HFFc6 (cell line): ENCODE data around the gene GRIK1. TPM values are rescaled to one million over a fixed set of nuclear protein-coding genes. Genes with fewer than 3 reads are reported as not detected.

ENCODE experiments used
- DNase-seq: peaks from one replicate; pipeline ENCODE4 v3.0.0-alpha.2; 2018
- H3K27ac Mint-ChIP-seq: 2 replicates; pipeline ENCODE4 v1.8.0; 2020; ENCODE audit warnings: mild to moderate bottlenecking, mixed read lengths
- H3K27me3 Mint-ChIP-seq: 2 replicates; pipeline ENCODE4 v1.8.0; 2021; ENCODE audit warnings: mild to moderate bottlenecking, moderate library complexity, mixed read lengths; ENCODE audit not compliant: insufficient read depth
- H3K36me3 Mint-ChIP-seq: 2 replicates; pipeline ENCODE4 v1.8.0; 2021; ENCODE audit warnings: low read depth, mixed read lengths
- H3K4me1 Mint-ChIP-seq: 2 replicates; pipeline ENCODE4 v1.8.0; 2020; ENCODE audit warnings: low read depth, mixed read lengths
- H3K4me3 Mint-ChIP-seq: 2 replicates; pipeline ENCODE4 v1.8.0; 2020; ENCODE audit warnings: mild to moderate bottlenecking, moderate library complexity, mixed read lengths
- H3K9me3 Mint-ChIP-seq: 2 replicates; pipeline ENCODE4 v1.8.0; 2020; ENCODE audit warnings: mild to moderate bottlenecking, mixed read lengths
- total RNA-seq, 6 experiments: library from RNA; stranded (reverse); fragmentation: NEBNext Ultra II Directional; extraction: Animal tissue kit (Norgen Biotek cat#: 25700); gene quantifications; 2 replicates in 1 of 6; 3 replicates in 5 of 6; pipeline ENCODE4 v1.2.3, GENCODE V29; 2021
- TF ChIP-seq, protein P1 (sequence below): fragments of 200-600 bp; sonication (generic); IDR thresholded peaks from 2 replicates; pipeline ENCODE4 v1.5.0; 2021; ENCODE audit warnings: antibody characterized with exemption, mild to moderate bottlenecking

Gene GRIK1
- total RNA-seq, 6 experiments from 2014 or later = not detected

DNA sequence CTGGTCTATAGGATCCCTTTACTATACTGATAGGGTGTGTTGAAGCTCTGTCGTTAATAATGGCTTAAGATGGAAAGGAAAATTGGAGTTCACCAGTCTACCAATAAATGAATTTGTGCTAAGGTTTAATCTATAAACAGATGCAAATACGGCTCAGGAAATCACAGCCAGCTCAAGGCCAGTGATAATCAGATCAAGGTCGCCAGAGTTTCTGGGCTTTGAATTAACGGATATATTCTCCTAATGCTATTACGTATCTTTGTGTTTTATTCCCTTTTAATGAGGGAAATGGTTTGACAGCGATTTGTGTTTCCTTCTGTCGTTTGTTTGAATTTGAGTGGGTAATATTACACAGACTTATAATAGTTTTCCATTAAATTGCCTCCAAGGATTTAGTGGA is 361.5 kb downstream of the GRIK1 start:
- H3K27me3 Mint-ChIP-seq = no peaks in the 10 kb centered on the region
- no peaks in the 10 kb centered on the region for H3K9me3 Mint-ChIP-seq
- H3K27ac Mint-ChIP-seq = no peak overlapping the region
- H3K36me3 Mint-ChIP-seq = no peaks in the 10 kb centered on the region
- DNase-seq = no peak
- H3K4me1 Mint-ChIP-seq = no peaks in the 10 kb centered on the region
- TF ChIP-seq, protein P1, sequence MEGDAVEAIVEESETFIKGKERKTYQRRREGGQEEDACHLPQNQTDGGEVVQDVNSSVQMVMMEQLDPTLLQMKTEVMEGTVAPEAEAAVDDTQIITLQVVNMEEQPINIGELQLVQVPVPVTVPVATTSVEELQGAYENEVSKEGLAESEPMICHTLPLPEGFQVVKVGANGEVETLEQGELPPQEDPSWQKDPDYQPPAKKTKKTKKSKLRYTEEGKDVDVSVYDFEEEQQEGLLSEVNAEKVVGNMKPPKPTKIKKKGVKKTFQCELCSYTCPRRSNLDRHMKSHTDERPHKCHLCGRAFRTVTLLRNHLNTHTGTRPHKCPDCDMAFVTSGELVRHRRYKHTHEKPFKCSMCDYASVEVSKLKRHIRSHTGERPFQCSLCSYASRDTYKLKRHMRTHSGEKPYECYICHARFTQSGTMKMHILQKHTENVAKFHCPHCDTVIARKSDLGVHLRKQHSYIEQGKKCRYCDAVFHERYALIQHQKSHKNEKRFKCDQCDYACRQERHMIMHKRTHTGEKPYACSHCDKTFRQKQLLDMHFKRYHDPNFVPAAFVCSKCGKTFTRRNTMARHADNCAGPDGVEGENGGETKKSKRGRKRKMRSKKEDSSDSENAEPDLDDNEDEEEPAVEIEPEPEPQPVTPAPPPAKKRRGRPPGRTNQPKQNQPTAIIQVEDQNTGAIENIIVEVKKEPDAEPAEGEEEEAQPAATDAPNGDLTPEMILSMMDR = no peak
- no peak overlapping the region for H3K4me3 Mint-ChIP-seq

DNA sequence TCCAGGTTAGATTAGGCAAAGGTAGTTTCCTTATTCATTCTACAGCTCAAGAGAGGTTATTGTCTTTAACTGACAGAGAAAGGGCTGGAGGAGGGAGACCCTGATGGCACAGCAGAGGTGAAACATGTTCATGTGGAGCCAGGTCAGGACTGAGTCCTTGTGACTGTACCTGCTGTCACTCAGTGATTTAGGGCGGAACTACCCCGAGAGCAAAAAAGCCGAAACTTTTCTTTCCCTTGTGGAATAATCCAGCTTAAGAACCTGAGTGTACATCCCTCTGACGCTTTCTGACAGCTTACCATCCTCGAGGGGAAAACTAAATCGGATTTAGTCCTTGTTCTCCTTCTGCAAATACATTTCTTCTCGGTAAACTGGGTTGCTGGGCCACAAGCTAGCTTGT is 367.8 kb downstream of the GRIK1 start:
- no peak for DNase-seq
- no peaks in the 10 kb centered on the region for H3K27me3 Mint-ChIP-seq
- TF ChIP-seq, protein P1 = no peak
- H3K36me3 Mint-ChIP-seq = no peaks in the 10 kb centered on the region
- H3K4me1 Mint-ChIP-seq = no peaks in the 10 kb centered on the region
- no peak overlapping the region for H3K4me3 Mint-ChIP-seq
- no peak overlapping the region for H3K27ac Mint-ChIP-seq
- H3K9me3 Mint-ChIP-seq = no peaks in the 10 kb centered on the region

DNA sequence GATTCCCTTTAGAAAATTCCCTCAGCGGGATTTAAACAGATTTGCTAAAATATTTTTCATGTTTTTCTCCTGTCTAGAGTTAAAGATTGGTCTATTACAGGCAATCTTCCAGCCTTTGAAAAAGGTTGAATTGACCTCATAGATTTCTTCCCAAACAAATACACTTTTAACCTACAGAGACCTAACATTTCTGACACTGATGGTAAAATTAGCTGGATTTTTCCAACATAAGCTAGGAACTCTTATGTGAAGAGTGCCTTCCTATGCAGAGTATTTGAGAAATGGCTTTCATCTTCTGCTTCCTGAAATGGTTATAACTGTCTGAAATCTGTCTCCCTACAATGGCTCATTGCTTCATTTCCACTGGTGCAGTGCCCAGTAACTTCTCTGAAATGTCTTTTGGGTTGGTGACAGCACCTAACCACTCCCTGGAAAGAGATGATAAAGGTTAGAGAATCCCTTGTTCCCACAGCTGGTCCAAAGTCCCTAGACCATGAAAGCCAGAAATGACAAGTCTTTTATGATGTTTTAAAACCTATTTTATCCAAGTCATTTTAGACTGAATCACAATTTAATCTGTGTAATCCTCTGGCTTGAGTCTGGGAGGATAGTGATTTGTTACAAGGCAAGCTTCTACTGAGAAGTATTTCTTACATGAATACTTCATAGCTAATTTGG is 371.6 kb downstream of the GRIK1 start:
- TF ChIP-seq, protein P1 = no peak
- DNase-seq = no peak
- no peaks in the 10 kb centered on the region for H3K4me1 Mint-ChIP-seq
- H3K4me3 Mint-ChIP-seq = no peak overlapping the region
- H3K36me3 Mint-ChIP-seq = no peaks in the 10 kb centered on the region
- no peaks in the 10 kb centered on the region for H3K9me3 Mint-ChIP-seq
- H3K27ac Mint-ChIP-seq = no peak overlapping the region
- no peaks in the 10 kb centered on the region for H3K27me3 Mint-ChIP-seq

DNA sequence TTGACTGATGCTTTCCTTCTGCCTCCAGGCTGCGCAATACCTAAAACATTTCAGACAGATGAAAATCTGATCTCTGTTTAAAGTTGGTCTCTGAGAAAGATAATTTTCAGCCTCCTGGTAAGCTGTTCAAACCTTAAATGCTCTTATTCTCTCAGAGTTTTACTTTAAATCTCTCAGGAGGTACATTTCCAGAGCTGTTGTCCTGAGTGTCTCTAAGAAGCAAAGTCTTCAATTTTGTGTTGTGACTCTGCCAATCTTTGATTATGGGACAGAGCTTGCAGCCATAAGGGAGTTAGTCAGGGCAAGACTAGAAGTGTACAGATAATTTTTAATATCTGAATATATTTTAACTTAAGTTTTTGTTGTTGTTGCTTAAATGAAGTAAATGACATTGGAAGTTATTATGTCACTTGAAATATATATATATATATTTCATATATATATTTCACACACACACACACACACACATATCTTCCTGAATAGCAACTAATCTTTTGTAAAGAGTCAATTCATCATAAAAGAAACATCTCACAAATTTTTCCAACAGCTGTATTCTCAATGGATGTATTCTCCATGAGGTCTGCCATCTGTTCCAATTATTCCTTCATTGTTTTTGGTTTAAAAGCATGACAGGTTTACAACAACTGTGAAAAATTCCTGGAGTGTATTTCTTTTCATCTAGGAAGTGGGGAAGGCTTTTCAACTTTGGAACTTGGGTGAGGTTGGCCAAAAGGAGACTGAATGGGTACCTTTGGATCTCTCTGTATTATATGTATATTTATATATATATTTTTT is 381.7 kb downstream of the GRIK1 start:
- no peak overlapping the region for H3K27ac Mint-ChIP-seq
- H3K36me3 Mint-ChIP-seq = no peaks in the 10 kb centered on the region
- H3K4me1 Mint-ChIP-seq = no peaks in the 10 kb centered on the region
- H3K27me3 Mint-ChIP-seq = no peaks in the 10 kb centered on the region
- TF ChIP-seq, protein P1 = no peak
- no peak overlapping the region for H3K4me3 Mint-ChIP-seq
- no peak for DNase-seq
- no peaks in the 10 kb centered on the region for H3K9me3 Mint-ChIP-seq

DNA sequence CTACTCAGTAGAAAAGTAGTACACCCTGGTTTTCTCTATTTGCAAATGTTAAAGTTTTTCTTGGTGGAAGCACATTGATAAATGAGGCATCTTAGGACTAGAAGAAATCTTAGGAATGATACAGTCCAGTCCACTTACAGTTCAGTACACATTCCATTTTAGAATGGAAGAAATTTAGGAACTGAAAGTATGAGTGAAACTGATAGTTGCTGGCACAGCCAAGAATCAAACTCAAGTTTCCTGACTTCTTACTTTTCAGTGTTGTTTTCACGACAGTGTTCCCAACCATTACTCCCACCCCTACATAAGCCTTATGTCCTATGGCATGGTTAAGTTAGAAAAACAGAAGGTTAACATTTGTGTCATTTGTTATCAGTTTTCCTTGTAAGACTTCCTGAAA is 382.6 kb downstream of the GRIK1 start:
- no peak for DNase-seq
- Mint-ChIP-seq H3K27ac (no peak overlapping the region), H3K4me3 (no peak overlapping the region), H3K9me3 (no peaks in the 10 kb centered on the region), H3K36me3 (no peaks in the 10 kb centered on the region), H3K27me3 (no peaks in the 10 kb centered on the region), H3K4me1 (no peaks in the 10 kb centered on the region)
- TF ChIP-seq, protein P1 = no peak
